HS-27A (cell line): ENCODE data around the gene TPRA1.

Source experiments
- DNase-seq: peaks from one replicate; pipeline ENCODE4 v3.0.0-alpha.2; 2012; ENCODE audit warnings: low read depth, missing footprints

Gene TPRA1

DNA sequence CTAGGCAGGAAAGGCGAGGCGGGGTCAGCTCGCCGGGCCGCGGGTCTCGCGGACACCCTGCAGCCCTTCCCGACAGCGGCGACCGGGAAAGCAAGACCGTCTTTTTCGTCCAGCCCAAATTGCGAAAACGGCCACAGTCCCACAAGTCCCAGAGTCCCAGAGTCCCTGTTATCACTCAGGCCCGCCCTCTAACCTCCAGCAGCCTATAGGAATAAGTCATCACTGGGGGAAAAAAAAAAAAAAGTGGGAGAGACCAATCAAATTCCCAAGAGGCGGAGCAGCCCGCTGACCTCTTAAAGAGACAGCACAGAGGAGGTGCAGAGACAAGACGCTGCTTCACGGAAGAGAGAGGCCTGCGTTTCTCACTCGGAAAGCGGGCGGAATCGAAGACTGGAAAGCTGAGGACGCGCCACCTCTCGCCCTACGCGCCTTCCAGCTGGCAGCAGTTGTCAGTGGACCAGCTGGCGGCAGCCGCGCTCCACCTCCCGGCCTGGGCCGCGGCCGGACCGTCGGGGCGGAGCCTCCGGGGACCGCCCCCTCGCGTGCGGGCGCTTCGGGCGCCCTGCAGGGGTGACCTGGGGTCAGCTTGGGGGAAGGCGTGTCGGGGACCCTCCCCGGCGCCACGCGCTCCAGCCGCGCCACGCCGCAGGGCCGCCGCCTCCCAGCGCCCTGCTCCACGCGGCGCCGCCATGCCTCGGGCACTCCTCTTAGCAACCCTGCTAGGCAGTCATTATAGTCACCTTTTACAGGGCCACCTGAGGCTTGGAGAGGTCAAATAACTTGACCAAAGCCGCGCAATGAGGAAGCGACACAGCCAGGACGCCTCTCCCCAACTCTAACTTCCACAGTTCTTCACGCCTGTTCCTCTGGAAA, at the start of gene TPRA1:
TPRA1 (minus strand) TSS at position 141 of the 873 bp plus-strand sequence. CDS start 10,587 bp downstream, outside the sequence.
- peak; percentile 95 for DNase-seq

- DNase-seq, result no peak
Measured at GRCh38 chr3:127640042-127640355, 49.5 kb upstream of the TPRA1 start.

DNA sequence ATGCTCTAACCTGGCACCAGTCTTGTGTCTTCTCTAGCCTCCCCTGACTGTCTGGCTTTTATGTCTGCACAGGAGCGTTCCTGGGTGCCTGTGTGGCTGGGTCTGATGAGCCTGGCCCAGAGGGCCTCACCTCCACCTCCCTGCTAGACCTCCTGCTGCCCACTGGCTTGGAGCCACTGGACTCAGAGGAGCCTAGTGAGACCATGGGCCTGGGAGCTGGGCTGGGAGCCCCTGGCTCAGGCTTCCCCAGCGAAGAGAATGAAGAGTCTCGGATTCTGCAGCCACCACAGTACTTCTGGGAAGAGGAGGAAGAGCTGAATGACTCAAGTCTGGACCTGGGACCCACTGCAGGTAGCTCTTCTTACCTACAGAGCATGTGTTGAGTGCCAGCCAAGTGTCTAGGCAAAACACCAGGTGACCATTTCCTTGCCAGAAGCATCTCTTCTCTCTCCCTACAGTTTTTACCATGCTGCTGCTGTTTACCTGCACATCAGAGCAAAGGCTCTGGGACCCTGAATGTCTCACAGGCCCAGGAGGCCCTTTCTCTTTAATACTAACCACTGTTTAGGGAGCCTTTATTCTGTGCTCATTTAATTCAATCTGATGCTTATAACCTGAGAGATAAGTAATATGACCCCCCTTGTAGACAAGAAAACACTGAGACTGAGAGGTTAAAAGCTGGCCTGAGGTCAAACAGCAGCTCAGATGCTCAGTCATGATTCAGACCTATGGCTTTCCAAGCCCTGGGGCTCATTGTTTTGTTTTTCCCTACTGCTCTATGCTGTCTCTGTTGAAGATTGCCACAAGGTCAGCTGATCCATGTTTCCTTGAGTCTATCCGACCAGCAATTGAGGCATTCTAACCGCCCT, 48.9 kb upstream of the TPRA1 start:
- DNase-seq, result no peak

- DNase-seq, result no peak
Measured at GRCh38 chr3:127637971-127638370, 47.4 kb upstream of the TPRA1 start.

DNA sequence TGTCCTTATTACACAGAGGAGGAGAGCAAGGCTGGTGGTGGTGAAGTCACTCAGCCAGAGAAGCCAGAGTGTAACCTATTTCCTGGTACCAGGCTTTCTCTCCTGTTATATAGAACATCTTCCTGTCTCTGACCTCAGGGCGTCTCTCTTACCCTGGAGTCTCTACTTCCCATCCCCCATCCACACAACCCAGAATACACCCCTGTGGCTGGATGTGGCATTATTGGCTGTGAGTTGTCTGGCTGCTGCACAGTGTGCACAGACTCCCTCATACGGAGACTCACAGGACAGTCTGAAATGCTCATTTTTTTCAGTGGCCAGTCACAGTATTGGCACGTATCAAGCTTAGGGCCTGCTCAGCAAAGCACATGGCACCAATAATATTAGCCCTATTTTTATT, 47.0 kb upstream of the TPRA1 start:
- no peak for DNase-seq

DNA sequence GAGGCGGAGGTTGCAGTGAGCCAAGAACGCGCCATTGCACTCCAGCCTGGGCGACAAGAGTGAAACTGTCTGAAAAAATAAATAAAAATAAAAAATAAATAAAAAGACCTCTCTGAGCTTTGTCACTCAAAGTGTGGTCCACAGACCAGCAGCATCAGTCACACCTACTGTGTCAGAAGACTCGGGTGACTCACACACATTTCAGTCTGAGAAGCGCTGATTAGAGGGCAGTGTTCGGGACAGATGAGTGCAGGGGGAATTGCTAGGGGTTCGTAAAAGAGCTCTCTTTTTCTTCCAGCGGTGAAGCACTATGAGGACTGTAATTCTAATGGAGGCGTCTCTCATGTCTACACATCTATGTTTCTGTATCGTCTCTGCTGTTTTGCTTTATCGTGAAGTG, 44.1 kb upstream of the TPRA1 start:
- no peak for DNase-seq

DNA sequence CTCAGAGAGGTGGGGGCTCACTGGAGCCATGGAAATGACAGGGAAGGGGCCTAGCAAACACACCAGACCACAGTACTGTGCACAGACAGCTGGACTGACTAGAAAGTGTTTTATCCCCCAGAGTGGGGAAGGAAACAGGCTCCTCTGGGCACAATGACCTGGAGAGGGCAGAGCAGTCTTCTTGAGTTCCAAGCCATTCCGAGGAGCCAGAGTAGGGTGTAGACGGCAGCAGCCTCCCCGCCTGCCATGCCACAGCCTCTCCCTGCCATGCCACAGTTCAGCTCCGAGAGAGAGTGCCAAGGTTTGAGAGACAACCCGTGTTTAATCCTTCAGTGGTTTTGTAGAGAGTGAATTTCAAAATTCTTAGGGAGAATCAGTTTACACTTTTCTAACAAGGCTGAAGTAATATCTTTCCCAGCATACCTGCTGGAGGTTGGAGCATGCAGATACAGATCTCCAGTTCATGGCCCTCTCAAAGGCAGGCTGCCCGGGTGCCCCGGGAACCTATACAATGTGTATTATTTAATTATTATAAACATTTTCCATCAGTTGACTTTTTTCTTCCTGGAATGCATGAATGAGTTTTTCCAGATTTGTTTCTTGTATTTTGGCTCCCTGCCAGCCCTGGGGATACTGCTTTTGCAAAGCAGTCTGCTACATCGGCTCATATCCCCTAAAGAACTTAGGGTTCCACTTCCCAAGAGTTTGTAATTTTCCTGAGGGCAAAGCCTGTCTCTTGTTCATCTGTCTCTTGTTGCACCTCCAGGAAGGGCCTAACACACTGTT, 41.7 kb upstream of the TPRA1 start:
- no peak for DNase-seq

DNA sequence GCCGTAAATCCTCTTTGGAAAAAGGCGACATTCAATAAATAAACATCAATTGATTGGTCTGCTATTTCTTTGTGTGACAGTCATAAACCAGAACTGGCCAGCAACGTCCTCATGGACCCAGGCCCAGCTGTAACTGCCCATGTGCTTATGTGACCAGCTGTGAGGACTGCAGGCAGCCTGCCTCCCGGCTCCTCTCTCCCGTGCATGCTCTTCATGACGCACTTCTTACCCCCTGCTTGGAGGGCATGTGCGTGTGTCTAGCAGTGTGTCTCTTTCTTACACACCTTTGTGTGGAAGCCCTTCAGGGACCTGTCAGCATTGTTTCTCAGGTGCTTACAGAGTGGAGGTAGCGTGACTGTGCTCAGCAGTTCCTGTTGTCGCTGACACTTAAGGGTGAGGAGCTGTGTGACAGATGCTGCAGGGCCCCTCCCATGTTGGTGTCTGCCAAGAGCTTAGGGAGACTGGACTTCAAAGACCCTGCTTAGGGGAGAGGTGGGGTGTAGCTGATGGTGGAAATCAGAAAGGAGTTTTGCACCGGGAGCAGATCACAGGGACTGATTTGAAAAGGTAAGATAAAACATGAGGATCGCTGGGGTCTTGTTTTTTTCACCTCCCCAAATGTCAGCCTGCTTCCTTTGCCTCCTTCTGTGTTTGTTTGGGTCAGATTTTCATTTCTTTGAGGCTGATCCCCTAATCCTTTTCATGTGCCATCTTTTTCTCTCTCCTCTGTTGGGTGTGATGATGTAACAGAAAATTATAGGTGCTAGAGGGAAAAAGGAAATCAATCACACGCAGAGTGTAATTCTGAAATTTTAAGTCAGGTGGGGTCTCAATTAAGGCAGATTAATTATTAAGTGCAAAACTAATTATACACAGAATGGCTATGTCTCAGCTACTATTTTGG, 40.5 kb upstream of the TPRA1 start:
- DNase-seq, result no peak

DNA sequence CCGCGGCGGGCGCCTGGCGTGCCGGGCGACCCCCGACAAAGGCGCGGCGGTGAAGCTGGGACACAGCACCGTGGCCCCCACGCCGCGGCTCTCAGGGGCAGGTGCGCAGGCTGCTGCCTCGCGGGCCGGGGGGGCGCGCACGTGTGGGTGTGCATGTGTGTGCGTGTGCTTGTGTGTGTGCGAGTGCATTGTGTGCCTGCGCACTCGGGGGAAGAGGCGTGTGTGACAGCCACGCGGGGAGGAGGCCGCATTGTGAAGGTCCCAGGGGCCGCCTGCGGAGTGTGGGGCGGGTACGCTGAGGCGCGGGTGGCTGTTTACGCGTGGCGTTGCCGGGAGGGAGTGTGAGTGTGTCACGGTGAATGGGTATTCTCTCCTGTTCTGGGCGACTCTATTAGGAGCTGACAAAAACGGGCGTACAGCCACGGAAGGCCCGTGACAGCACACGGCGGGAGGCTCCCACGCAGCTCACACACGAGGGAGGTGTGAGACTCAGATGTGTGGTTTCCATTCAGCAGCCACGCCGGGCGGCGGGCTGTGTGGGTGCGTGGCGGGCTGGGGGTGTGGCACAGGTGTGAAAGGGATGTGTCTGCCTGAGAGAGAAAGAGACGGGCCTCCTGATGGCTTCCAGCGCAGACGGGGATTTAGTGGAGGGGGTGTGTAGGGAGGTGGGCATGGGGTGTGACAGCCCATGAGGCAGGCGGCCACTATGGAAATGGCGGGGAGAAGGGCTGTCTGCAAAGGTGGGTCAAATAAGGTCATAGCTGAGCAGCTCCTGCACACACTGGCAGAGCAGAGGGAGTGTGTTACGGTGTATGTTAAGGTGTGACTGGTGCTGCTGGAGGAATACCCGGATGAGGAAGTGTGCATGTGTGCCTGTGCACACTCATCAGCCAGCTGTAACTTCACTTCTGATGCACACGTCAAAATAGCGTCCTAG, 39.2 kb upstream of the TPRA1 start:
- DNase-seq, result no peak

- DNase-seq, result no peak
Measured at GRCh38 chr3:127628788-127629466, 38.4 kb upstream of the TPRA1 start, which contains the start of gene PODXL2. Gene PODXL2 (plus strand): TSS chr3:127629185. CDS start chr3:127629220, 35 bp downstream.

DNA sequence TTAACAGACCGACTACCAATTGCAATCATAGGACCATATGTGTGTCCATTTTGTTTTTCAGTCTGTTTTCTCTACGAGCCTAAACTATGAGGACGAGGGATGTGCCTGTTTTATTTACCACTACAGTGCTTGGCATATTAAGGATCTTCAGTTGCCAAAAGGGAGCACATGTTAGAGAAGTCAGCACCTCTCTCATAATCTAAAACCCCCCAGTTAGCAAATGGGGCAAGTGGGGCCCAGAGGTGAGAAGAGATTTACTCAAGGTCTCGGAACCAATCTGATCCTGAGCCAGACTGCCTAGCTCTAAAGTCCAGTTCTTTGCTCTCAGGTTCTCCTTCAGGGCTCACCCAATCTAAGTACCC, 37.9 kb upstream of the TPRA1 start:
- no peak for DNase-seq

GRCh38 chr3:127625821-127626220, 35.3 kb upstream of the TPRA1 start:
- no peak for DNase-seq

GRCh38 chr3:127624063-127624462, 33.5 kb upstream of the TPRA1 start:
- DNase-seq, result no peak

DNA sequence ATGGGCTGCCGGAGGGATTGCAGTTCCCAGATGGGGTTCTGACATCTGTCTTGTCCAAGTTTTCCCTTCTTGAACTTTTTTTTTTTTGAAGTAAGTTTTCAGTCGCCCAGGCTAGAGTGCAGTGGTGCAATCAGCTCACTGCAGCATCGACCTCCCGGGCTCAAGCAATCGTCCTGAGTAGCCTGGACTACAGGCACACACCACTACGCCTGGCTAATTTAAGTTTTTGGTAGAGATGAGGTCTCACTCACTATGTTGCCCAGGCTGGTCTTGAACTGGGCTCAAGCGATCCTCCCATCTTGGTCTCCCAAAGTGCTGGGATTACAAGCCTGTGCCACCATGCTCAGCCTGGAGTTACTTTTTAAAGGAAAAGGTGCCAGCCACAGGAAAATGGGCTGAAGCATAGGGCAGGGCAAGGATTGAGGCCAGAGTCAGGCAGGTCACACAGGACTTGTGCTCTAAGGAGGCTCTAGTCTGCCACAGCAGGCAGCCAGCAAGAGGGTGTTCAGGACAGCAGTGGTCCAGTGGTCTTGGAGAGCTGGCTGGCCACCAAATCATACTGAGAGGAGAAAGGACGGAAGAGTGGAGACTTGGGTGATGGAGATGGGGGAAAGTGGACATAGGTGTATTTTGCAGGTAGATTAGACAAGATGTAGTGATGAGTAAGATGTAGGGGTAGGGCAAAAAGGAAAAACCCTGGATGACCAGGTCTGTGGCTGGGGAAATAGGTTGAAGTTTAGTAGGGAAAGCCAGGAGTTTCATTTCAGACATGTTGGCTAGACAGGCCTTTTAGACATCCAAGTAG, 32.4 kb upstream of the TPRA1 start:
- no peak for DNase-seq

- DNase-seq, result no peak
Measured at GRCh38 chr3:127622031-127622430, 31.5 kb upstream of the TPRA1 start.

DNA sequence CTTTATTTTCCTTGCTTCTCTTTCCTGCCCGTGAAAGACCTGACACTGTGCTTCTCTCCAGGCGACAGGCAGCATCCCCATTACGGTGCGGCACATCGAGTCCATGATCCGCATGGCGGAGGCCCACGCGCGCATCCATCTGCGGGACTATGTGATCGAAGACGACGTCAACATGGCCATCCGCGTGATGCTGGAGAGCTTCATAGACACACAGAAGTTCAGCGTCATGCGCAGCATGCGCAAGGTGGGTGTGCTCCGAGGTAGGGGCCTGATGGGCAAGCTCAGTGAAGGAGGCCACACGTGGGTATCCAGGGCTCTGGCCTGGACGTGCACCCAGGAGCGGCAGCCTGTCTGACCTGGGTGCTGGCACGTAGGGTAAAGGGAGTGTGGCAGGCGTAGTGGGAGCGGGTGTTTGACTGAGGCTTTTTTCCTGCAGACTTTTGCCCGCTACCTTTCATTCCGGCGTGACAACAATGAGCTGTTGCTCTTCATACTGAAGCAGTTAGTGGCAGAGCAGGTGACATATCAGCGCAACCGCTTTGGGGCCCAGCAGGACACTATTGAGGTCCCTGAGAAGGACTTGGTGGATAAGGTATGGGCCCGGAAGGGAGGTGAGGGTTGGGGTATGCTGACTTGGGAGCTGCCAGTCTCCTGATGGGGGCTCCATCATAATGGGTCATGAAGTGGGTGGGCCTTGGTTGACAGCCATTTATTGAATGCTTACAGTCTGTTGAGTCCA, 30.3 kb upstream of the TPRA1 start:
- DNase-seq, result no peak

DNA sequence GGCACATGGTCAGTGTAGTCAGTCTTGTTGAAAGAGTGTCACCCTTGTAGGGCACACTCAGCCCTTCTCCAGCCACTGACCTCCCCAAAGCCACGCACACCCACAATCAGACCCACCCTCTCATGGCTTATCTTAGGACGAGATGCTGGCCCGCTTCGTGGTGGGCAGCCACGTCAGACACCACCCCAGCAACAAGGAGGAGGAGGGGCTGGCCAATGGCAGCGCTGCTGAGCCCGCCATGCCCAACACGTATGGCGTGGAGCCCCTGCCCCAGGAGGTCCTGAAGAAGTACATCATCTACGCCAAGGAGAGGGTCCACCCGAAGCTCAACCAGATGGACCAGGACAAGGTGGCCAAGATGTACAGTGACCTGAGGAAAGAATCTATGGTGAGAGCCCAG, 28.4 kb upstream of the TPRA1 start:
- no peak for DNase-seq
